Body of pancreas (tissue), 4 donors: ENCODE data around the gene RPL22.

Source experiments
- POLR2A ChIP-seq, 3 donors: fragments of 450-650 bp; IDR thresholded peaks; one replicate each; pipeline ENCODE4 v1.6.1; 2016; ENCODE audit warnings: antibody characterized with exemption in 3 of 3, mild to moderate bottlenecking in 2 of 3
- TF ChIP-seq, protein P1 (sequence below), 7 experiments: fragments of 450-650 bp in 4 of 7; fragments of 200-600 bp in 3 of 7; sonication (generic) in 3 of 7; IDR thresholded peaks; one replicate each; pipeline ENCODE4 v1.5.1; 2016 to 2019; ENCODE audit warnings: antibody characterized with exemption in 7 of 7

DNA sequence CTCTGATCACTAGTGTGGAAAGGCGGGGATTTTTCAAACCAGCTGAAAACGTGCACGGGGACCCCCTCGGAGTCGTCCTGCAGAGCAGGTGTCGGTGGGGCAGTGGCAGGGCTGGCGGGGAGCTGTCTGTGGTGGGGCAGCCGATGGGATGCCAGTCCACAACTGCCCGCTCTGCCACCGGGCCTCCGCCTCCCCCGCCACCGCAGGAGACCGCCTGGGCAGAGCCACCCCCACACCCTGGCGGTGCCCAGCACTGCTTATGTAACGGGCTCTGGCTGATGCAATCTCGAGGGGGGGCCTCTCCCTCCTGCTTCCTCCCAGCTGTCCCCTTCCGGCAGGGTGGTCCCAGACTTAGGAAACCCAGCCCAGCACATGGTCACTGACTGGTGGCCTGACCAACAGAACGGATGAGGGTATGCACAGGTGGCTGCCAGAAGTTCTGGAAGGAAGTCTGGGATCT is 28.6 kb downstream of the RPL22 start:
- TF ChIP-seq, protein P1, sequence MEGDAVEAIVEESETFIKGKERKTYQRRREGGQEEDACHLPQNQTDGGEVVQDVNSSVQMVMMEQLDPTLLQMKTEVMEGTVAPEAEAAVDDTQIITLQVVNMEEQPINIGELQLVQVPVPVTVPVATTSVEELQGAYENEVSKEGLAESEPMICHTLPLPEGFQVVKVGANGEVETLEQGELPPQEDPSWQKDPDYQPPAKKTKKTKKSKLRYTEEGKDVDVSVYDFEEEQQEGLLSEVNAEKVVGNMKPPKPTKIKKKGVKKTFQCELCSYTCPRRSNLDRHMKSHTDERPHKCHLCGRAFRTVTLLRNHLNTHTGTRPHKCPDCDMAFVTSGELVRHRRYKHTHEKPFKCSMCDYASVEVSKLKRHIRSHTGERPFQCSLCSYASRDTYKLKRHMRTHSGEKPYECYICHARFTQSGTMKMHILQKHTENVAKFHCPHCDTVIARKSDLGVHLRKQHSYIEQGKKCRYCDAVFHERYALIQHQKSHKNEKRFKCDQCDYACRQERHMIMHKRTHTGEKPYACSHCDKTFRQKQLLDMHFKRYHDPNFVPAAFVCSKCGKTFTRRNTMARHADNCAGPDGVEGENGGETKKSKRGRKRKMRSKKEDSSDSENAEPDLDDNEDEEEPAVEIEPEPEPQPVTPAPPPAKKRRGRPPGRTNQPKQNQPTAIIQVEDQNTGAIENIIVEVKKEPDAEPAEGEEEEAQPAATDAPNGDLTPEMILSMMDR (IDR thresholded peaks at IDR 0.05) = no peak
- TF ChIP-seq POLR2A (IDR thresholded peaks at IDR 0.05) = no peak
